ENCODE results near the gene PHLDA2.
"Not testable (repeated sequence)": the region's sequence is repeated elsewhere in the genome, so short reads cannot be mapped to it uniquely, and the experiment has no call there.

PHLDA2 gene

GRCh38 chr11:2914455-2915195 is 14.6 kb downstream of the PHLDA2 start:
- no peak for DNase-seq

DNA sequence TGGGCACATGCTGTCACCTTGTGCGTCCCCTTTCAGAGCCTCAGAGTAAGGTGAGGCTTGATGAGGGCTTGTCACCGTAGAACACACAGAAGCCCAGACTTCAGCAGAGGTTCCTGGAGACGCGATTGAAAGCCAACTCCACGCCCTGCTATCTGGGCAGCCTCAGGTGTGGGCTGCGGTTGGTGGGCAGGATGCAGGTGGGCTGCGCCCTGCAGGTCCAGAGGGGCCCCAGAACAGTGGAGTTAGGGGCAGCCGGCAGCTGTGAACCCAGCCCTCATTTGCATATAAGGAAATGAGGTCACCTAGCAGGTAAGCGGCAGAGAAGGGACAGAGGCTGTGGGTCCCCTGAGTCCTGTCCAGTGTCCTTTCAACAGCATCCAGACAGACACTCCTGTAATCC is 15.4 kb downstream of the PHLDA2 start:
- DNase-seq = no peak

GRCh38 chr11:2913019-2913431 is 16.2 kb downstream of the PHLDA2 start:
- no peak for DNase-seq

DNA sequence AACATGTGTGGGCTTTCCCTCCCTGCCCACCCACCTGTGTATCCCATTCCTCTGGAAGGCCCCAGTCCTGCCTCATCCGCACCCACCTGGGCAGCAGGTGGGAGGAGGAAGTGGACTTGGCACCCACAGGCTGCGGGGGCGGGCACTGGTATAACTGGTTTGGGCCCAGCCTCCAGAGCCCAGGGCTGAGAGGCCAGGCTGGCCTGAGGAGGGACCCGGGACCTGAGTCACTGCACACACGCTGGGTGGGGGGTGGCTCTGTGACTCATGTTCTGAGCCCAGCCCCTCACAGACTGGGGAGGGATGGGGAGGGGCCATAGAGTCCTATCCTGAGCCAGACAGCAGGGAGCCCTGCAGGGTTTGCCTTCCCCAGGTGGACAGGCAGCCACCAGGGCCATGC is 16.7 kb downstream of the PHLDA2 start:
- no peak for DNase-seq

GRCh38 chr11:2911785-2912391 is 17.3 kb downstream of the PHLDA2 start:
- DNase-seq = no peak

DNA sequence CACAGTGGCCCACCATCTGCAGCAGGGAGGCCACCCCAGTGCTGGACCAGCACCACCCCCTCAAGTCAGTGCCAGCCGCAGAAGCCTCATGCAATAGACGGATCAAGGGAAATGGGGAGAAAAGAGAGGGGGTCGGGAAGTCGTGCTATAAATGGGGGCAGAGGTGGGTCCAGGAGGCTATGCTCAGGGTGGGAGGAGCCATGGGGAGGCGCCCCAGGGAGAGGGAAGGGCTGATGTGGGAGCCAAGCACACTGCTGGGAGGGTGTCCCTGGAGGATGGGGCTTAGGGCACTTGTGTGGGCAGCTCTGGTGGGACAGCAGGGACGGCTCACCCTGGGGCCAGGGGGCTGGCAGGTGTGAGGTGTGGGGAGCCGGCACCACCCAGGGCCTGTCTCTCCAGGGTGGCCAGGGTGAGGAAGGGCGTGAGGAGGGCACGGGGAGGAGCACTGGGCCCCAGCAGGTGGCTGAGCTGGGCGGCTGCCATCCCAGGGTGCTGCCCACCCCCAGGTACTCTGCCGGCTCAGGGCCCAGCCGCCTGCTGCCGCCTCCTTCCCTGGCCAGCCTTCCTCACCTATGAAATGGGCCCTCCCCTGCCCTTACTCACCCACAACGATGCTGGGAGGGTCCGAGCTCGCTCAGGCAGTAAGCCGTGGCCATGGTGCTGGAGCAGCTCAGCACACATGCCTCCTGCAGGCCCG is 18.0 kb downstream of the PHLDA2 start:
- no peak for DNase-seq

DNA sequence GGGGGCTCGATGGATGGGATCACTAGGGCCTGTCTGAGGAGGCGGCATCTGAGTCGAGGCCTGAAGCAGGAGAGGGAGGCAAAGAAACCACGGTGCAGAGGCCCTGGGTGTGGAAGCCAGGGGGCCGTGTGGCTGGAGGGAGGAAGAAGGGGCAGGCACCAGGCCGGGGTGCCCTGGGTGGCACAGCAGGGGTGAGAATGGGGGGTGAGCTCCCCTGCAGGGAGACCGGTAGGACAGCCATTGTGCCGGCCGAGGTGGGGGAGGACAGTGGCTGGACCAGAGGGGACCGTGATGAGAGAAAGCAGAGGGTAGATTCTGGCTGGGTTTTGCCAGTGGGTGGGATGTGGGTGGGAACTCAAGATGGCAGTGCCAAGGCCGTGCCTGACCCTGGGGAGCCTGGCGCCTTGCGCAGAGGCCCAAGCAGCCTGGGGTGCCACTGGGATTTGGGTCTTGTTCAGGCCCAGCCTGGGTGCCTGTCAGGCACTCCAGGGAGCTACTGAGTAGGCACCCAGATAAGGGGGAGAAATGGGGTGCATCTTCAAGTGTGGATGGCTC is 18.7 kb downstream of the PHLDA2 start:
- no peak for DNase-seq

- DNase-seq = no peak
Observed at GRCh38 chr11:2909133-2909902, 19.9 kb downstream of the PHLDA2 start.

- DNase-seq = no peak
Observed at GRCh38 chr11:2908130-2908529, 21.1 kb downstream of the PHLDA2 start.

DNA sequence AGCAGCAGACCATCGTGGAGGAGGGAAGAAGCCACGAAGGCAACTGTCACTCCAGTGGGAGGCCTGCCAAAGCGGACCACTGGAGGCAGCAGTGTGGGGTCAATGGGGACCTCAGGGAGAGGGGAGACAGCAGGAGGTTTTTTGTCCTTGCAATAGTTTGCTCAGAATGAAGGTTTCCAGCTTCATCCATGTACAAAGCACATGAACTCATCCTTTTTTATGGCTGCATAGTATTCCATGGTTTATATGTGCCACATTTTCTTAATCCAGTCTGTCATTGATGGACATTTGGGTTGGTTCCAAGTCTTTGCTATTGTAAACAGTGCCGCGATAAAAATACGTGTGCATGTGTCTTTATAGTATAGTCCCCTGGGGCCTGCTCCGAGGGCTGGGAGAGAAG is 23.9 kb downstream of the PHLDA2 start:
- DNase-seq = not testable (repeated sequence)

- no peak for DNase-seq
Observed at GRCh38 chr11:2904153-2905052, 24.8 kb downstream of the PHLDA2 start.

- no peak for DNase-seq
Observed at GRCh38 chr11:2903672-2904011, 25.6 kb downstream of the PHLDA2 start.

DNA sequence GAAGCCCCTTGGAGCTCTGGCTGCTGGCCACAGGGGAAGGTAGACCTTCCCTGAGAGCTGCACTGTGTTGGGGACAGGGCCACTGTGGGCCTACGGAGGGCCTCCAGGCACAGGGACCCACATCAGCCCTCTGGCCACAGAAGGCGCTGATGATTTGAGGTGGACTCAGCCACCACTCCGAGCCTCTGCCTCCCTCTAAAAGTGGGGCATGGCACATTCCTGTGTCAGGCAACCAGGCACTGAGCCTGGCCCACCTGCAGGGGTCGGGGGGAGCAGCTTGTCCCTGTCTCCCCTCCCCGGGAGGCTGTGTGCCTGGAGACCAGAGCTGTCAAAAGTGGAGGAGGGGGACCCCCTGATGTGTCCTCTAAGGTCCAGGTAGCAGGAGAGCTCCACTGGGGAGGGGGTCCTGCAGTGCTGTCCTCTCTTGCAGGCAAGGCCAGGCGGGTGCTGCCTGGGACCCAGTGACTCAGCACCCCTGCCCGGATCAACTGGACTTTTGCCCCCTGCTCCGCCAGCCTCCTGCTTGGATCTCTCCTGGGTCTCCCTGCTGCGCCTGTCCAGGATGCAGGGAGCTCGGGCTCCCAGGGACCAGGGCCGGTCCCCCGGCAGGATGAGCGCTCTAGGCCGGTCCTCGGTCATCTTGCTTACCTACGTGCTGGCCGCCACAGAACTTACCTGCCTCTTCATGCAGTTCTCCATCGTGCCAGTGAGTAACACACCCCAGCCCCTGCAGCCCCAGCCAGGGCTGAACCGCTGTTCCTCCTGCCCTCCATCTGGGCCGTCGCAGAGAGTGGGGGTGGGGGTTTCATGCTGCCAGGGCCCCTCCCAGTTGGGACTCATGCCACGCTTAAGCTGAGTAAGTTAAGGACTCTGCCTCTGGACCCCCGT is 26.2 kb downstream of the PHLDA2 start:
- DNase-seq = no peak

DNA sequence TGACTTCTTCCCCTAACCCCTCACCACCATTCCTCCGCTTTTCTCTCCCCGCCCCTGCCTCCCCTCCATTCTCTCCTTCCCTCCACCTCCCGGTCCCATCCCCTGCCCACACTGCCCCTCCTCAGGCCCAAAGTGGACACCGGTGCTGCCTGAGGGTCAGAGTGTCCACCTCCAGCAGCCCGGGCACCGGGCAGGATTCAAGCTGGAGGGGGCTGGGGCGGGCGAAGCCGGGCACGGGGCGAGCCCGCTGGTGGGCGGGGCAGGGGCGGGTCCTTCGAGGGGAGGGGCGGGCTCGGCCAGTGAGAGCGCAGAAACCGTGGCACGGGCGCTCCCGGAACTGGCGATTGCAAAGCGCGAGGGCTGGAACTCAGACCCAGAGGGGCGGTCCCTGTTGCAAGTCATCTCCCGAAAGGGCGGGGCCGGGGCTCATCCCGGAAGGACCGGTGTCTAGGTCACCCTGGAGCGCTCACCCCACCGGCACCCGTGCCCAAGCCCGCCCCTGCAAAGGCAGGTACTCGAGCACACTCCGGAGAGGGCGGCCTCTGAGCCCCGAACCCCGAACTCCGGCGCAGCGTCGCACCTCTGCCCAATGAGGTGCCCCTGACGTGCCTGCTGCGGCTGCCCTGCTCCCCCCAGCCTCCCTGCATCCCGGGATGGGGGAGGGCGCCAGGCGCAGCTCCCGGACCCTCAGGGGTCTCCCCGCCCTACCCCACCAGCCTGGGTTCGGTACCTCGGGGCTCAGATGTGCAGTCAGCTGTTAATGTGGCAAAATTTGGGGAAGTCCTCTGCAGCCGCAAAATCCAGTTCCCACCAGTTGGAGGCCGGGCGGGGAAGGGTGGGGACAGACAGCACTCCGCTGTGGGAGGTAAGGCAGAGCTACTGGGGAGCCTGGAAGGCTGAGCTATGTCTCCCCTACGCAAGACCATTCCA is 27.1 kb downstream of the PHLDA2 start:
- DNase-seq = peak; percentile 84

- DNase-seq = no peak
Observed at GRCh38 chr11:2901196-2901796, 27.9 kb downstream of the PHLDA2 start.

DNA sequence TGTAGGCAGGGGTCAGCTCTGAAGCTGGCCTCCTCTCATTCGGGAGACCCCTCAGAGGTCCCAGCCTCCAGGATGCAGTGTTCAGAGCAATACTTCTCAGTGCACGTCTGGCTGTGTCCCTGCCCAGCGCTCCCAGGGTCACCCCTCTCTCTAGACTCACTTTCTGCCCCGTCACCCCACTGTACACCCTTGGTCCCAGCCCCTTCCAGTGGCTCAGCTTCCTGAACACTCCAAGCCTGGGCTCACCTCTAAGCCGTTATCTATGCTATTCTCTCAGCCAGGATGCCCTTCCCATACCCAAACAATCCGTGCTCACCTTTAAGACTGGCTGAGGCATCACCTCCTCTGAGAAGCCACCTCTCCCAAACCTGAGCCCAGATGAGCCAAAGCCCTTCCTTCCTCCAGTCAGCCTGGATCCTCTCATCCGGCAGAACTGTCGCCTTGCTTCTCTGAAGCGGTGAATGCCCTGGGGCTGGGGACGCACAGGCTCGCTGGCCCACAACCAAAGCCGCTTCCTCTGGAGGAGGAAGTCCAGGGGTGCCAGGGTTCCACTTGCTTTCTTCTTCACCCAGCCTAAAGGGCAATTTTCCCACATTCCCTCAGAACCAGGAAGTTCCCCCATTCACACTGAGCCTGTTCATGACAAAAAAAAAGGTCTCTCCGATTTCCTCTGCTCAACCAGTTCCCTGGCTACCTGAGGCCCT is 30.0 kb downstream of the PHLDA2 start:
- no peak for DNase-seq

DNA sequence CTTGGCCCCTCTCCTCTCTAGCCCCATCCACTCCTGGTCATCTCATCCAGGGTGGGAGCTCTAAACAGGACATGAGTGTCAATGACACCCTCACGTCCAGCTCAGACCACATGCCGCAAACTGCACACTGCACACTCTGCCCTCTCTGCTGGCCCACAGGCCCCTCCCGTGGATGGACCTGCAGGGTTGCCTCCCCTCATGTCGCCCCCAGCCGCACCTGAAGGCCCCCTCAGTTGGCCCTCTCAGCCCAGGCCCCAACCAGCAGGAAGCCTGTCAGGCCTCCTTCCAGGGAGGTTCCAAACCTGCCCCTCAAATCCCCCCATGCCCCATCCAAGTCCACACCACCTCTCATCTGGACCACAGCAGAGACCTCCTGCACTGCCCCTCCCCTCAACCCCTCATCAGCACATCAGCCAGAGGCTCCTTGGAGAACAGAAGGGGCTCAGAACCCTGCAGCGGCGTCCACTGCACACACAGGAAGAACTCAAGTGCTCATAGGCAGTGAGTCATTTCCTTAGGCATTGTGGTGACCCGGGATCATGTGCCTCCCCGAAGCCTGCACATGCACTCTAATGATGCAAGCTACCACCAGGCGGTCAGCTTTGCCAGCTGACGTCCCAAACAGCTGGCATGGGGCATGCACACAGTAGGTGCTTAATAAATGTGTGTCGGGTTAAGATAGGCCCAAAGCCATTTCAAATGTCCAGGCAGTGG is 30.7 kb downstream of the PHLDA2 start:
- DNase-seq = peak; percentile 41

DNA sequence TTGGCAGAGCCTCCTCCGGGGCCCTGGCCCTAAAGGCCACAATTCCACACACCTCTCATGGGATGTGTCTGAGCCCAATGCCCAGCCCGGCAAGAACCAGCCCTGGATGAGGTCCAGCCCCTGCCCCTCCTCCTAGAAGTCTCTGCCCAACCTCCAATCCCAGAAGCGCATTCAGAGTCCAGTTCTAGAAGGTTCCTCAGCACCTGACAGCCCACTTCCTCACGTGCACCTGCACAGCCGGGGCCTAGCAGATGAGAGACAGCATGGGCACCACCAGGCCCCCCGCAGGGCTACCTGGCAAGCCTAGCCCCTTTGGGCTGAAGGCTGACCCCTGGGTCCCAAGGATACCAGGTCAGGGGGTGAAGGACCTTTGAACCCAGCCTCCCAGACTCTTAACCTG is 32.2 kb downstream of the PHLDA2 start:
- DNase-seq = no peak
